ENCODE results near the gene MEIOC.
A peak's percentile ranks its signal among the peaks of the same experiment; 100 is the strongest.

The MEIOC gene

GRCh38 chr17:44708401-44709263, 52.4 kb downstream of the MEIOC start, which contains the start of gene DBF4B:
DBF4B (plus strand) TSS chr17:44708665; CDS start chr17:44708821, 156 bp downstream.
- peak; percentile 64 to 66 for DNase-seq (ENCODE audit: low read depth in 2 of 2)

GRCh38 chr17:44719444-44719843, 63.2 kb downstream of the MEIOC start:
- DNase-seq (ENCODE audit: low read depth in 2 of 2) = no peak

- DNase-seq (ENCODE audit: low read depth in 2 of 2) = no peak
These were observed 66.0 kb downstream of the MEIOC start for GRCh38 chr17:44722254-44722653.
